ENCODE results near the gene PHLDA3.

PHLDA3 gene

DNA sequence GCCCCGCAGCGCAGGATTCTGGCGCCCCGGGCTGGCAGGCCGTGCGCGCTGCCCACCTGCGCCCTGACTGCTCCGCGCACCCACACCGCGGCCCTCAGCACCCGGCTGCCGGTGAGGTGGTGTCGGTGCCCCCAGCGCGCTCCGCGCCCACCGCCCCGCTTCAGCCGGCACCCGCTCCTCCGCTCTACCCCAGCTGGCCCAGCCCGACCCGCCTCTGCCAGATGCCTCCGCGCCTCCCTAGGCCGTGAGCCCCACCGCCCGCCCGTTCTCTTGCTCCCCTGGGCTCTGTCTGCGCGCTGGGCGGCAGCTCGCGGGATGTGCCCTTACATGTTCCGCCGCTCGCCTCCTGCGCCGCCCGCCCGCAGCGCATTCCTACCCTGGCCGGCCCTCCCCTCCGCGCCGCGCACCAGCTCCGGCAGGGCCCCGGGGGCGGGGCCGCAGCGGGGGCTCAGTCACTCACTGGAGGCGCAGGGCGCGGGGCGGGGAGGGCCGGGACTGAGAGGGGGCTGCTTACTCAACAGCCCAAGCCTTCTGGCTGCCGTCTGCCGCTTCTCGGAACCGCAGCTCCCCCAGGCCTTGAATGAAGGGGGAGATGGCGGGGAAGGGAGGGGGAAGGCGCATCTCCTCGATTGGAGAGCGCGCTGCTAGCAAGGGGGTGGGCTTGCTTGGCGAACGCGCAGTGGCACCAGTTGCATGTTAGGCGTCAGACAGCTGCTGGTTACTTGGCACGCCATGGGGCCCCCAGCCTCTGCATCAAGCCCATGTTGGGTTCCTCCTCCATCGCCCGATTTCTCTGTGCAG is at the start of gene PHLDA3:
TSS of gene PHLDA3 (minus strand) at position 345 of the 801 bp plus-strand sequence. CDS start 402 bp downstream, outside the sequence.
- Mint-ChIP-seq H3K27ac (no peak within 1 kb of the TSS), H3K9me3 (no peaks in the 10 kb centered on the region), H3K27me3 (peaks cover 28% of the 10 kb centered on the region), H3K36me3 (no peaks in the 10 kb centered on the region), H3K4me3 (peak within 1 kb of the TSS; percentile 44), H3K4me1 (peaks cover 9% of the 10 kb centered on the region)

DNA sequence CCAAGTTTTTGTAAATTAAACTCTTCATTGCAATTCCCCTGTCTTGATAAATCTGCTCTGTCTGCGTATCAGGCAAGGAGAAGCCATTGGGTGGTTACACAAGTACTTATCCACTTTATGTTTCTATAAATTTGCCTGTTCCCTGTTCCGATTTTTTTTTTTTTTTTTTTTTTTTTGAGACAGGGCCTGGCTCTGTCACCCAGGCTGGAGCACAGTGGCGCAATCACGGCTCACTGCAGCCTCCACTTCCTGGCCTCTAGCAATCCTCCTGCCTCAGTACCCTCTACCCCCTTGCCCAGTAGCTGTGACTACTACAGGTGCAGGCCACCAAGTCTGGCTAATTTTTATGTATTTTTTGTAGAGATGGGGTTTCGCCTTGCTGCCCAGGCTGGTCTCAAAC is 49.1 kb upstream of the PHLDA3 start:
- peaks cover 8% of the 10 kb centered on the region for H3K36me3 Mint-ChIP-seq
- H3K27ac Mint-ChIP-seq: no peak overlapping the region
- H3K4me3 Mint-ChIP-seq: no peak overlapping the region
- H3K9me3 Mint-ChIP-seq: no peaks in the 10 kb centered on the region
- no peaks in the 10 kb centered on the region for H3K27me3 Mint-ChIP-seq
- H3K4me1 Mint-ChIP-seq: no peaks in the 10 kb centered on the region

DNA sequence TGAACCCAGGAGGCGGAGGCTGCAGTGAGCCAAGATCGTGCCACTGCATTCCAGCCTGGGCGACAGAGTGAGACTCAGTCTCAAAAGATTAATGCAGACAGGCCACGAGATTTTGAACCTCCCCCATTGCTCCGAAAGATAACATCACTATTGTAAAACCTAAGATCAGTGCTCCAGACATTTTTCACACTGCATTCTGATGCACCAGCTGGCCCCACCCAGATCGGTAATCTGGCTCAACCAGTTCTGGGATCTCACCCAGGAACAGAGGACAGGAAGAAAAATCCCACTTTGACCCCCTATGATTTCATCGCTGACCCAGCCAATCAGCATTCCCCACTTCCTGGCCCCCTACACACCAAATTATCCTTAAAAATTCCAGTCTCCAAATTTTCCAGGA is 48.6 kb upstream of the PHLDA3 start:
- Mint-ChIP-seq H3K27ac (no peak overlapping the region), H3K36me3 (peaks cover 8% of the 10 kb centered on the region), H3K4me1 (no peaks in the 10 kb centered on the region)

DNA sequence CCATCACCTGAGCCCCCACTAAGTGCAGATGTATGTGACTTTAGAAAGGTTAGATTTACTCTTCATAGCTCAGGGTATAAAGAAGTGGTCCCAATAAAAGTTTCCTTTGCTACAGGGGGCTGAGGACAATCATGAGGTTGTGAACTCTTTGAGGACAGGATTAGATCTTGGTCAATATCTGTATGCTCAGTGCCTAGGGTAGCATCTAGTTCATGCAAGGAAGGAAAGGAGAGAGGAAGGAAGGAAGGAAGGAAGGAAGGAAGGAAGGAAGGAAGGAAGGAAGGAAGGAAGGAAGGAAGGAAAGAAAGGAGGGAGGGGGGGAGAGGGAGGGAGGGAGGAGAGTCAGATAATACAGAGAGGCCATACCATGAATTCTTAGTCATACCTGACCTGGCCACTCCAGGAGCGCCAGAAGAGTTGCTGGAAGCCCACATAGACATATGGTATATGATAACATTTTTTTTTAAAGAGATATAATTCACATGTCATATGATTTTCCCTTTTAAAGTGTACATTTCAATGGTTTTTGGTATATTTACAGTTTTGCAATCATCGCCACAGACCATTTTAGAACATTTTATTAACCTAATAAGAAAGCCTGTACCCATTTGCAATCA is 47.6 kb upstream of the PHLDA3 start:
- Mint-ChIP-seq H3K9me3 (no peaks in the 10 kb centered on the region), H3K27me3 (no peaks in the 10 kb centered on the region), H3K36me3 (peaks cover 4% of the 10 kb centered on the region), H3K4me1 (no peaks in the 10 kb centered on the region), H3K27ac (no peak overlapping the region), H3K4me3 (no peak overlapping the region)

More for the DNA sequence above, 48.6 kb upstream of the PHLDA3 start:
- no peak overlapping the region for H3K4me3 Mint-ChIP-seq
- H3K9me3 Mint-ChIP-seq: no peaks in the 10 kb centered on the region
- H3K27me3 Mint-ChIP-seq: no peaks in the 10 kb centered on the region

DNA sequence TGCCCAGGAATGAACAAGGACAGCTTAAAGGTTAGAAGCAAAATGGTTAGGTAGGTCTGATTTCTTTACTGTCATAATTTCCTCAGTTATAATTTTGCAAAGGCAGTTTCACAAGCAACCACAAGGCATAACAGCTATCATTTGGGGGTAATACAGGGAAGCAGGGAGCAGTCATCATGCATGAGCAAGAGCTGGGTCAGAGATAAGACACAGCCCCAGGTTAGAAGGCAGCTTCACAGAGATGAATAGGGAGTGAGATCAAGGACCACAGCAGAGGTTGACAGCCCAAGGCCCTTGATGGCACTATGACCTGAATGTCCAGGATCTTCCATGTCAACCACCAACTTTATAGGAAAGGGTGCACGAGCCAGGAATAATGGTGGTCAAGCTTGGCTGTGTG is 46.9 kb upstream of the PHLDA3 start:
- H3K4me1 Mint-ChIP-seq: no peaks in the 10 kb centered on the region
- no peaks in the 10 kb centered on the region for H3K27me3 Mint-ChIP-seq
- H3K36me3 Mint-ChIP-seq: peaks cover 4% of the 10 kb centered on the region
- no peak overlapping the region for H3K27ac Mint-ChIP-seq
- H3K9me3 Mint-ChIP-seq: no peaks in the 10 kb centered on the region
- no peak overlapping the region for H3K4me3 Mint-ChIP-seq

DNA sequence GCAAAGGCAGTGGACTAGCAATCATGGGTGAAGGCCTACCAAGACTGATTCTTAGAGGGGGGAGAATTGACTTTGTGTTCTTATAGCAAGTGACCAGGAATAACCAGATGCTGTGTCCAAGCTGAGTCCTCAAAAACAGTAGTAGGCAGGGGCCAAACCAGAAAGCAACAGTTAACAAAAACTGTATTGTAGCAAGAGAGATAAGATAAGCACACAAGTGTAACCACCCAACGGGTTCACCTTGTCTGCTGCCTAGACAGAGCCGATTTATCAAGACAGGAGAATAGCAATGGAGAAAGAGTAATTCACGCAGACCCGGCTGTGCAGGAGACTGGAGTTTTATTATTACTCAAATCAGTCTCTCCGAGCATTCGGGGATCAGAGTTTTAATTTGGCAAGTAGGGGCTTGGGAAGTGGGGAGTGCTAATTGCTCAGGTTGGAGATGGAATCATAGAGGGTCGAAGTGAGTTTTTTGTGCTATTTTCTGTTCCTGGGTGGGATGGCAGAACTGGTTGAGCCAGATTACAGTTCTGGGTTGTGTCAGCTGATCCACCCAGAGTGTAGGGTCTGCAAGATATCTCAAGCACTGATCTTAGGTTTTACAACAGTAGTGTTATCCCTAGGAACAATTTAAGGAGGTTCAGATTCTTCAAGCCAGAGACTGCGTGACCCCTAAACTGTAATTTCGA is 46.2 kb upstream of the PHLDA3 start:
- no peaks in the 10 kb centered on the region for H3K4me1 Mint-ChIP-seq
- peaks cover 4% of the 10 kb centered on the region for H3K36me3 Mint-ChIP-seq
- no peak overlapping the region for H3K4me3 Mint-ChIP-seq
- no peaks in the 10 kb centered on the region for H3K27me3 Mint-ChIP-seq
- no peaks in the 10 kb centered on the region for H3K9me3 Mint-ChIP-seq
- H3K27ac Mint-ChIP-seq: no peak overlapping the region

DNA sequence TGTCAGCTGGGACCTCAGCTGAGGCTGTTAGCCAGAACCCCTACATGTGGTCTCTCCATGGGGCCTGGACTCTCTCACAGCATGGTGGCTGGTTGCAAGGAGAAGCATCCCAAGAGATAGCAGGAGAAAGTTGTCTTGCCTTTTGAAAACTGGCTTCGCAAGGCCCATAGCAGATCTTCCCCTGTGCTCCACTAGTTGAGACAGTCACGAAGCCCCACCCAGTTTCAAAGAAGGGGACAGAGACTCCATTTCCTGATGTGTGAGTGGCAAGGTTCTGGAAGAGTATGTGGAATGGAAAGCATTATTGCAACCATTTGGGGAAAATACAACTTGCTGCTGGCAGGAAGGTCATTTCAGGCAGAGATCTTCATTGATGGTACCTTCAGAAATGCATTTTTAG is 45.5 kb upstream of the PHLDA3 start:
- H3K27ac Mint-ChIP-seq: no peak overlapping the region
- no peak overlapping the region for H3K4me3 Mint-ChIP-seq
- no peaks in the 10 kb centered on the region for H3K27me3 Mint-ChIP-seq
- no peaks in the 10 kb centered on the region for H3K4me1 Mint-ChIP-seq
- peaks cover 4% of the 10 kb centered on the region for H3K36me3 Mint-ChIP-seq
- no peaks in the 10 kb centered on the region for H3K9me3 Mint-ChIP-seq

DNA sequence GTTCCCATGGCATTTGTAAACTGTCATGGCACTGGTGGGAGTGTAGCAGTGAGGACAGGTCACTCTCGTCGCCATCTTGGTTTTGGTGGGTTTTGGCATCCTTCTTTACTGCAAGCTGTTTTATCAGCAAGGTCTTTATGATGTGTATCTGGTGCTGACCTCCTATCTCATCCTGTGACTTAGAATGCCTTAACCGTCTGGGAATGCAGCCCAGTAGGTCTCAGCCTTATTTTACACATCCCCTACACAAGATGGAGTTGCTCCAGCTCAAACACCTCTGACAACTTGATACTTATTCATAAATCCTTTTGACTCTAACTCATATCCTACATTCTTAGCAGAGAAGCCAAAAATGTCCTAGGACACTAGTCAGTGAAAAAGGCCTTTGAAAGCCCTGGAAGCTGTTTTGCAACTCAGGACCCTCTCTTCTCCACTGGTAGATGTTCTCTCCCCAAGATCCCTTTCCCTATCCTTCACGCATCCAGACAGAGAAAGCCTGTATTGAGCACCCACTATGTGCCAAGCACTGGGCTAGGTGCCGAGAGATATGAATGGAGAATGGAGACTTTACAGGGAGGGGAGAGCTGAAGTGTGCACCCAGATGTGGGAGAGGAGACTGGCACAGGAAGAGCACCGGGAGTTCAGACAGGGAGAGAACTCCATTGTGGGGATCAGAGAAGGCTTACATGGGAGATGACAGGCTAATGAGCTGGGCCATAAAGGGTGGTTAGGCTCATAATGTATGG is 44.7 kb upstream of the PHLDA3 start:
- Mint-ChIP-seq H3K9me3 (no peaks in the 10 kb centered on the region), H3K27me3 (no peaks in the 10 kb centered on the region), H3K4me1 (no peaks in the 10 kb centered on the region), H3K27ac (no peak overlapping the region), H3K4me3 (no peak overlapping the region), H3K36me3 (peaks cover 4% of the 10 kb centered on the region)

DNA sequence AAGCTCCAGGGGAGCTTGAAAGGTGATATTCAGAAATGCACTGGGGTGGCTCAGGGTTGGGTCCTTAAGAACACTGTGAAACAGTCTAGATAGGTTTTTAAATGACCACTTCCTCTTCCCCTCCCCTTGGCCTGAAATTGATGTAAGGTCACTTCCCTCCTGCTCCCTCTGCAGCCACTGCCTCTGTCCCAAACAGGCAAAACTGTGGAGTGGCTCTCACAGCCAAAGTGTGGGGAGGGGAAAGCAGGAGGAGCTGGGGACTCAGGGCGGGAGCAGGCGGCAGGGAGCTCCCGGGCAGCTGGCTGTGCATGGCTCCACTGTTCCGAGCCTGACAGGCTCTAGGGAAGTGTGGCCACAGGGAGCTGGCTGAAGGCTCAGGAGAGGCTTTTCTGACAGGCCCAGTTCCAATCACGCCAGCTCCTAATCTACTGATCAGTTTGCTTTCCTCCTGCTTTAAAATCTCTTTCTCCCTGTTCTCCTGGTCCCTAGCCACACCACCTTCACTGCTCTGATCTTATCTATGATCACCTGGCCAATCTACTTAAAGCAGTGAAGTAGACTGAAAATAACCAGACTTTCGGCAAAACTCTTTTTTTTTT is 43.1 kb upstream of the PHLDA3 start:
- no peak overlapping the region for H3K27ac Mint-ChIP-seq
- peaks cover 4% of the 10 kb centered on the region for H3K36me3 Mint-ChIP-seq
- no peaks in the 10 kb centered on the region for H3K9me3 Mint-ChIP-seq
- H3K4me1 Mint-ChIP-seq: peaks cover 10% of the 10 kb centered on the region
- no peaks in the 10 kb centered on the region for H3K27me3 Mint-ChIP-seq
- H3K4me3 Mint-ChIP-seq: no peak overlapping the region

DNA sequence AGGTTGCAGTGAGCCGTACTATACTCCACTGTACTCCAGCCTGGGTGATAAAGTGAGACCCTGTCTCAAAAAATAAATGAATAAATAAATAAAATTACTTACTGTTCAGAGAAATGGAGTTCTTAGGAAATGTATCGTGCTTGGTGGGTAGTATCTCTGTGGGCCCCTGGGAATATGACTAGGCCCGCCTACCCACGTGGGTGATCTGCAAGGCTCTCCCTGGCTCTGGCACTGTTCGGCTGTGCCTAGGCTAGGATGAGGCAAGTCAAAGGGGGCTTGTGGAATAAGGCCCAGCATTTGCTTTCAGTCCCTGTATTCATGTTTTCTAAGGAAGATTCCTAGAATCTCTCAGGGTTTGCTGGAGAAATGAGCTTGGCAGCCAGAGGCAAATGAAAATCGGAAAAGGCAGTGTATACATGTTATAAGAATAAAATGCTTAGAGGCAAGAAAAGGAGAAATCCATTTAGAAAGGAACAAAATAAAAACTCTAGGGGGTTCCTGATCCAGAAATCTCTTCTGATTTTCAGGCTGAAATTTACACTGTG is 42.5 kb upstream of the PHLDA3 start:
- Mint-ChIP-seq H3K9me3 (no peaks in the 10 kb centered on the region), H3K36me3 (peaks cover 4% of the 10 kb centered on the region), H3K4me1 (peaks cover 10% of the 10 kb centered on the region), H3K27ac (no peak overlapping the region), H3K4me3 (no peak overlapping the region), H3K27me3 (no peaks in the 10 kb centered on the region)

DNA sequence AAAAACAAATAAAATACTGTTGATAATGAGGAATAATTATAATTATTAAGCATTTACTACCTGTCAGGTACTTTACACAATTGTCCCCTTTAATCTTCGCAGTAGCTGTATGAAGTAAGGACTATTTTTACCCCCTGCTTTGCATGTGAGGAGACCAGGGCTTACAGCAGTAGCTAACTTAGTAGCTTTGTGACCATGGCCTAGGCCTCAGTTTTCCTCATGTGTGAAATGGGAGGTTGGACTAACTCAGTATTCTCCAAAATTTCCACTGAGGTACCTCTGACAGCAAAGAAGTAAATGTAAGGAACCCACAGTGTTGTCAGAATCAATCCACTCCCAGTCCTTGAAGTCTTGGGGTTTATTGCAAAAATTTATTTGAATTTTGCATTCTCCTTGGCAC is 41.7 kb upstream of the PHLDA3 start:
- Mint-ChIP-seq H3K27me3 (no peaks in the 10 kb centered on the region), H3K4me3 (no peak overlapping the region), H3K4me1 (peaks cover 17% of the 10 kb centered on the region), H3K9me3 (no peaks in the 10 kb centered on the region), H3K27ac (no peak overlapping the region), H3K36me3 (peaks cover 4% of the 10 kb centered on the region)

DNA sequence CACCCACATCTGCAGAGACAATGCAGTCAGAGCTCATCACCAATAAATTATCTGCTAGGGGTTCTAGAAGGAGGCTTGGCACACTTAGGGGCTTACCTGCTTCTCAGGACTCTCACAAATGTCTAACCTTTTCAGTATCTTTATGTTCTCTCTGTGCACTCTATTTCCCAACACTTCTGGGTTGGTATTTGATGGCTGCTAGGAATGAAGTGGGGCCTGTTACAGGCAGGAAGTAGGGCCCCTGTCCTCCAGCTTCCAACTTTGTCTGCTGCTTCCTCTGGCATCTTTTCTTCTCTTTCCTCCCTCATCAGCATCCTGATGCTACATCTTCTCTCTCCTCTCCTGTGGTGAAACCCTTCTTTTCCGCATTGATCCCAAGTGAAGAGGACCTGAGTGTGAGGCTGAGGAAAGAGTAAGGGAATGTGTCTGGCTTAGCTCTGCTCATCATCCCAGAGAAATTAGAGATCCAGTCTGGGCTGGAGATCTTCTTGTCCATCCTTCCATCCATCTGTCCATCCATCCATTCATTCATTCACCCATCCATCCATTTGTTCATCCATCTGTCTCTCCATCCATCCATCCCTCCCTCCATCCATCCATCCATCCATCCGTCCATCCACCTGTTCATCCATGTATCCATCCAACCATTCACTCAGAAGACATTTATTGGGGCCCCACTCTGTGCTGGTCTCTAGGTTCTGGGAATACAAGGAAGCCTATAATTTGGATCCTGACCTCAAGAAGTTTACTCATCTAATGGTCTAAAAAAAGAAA is 40.8 kb upstream of the PHLDA3 start:
- H3K36me3 Mint-ChIP-seq: peaks cover 3% of the 10 kb centered on the region
- H3K4me3 Mint-ChIP-seq: no peak overlapping the region
- H3K27ac Mint-ChIP-seq: peak overlapping the region; percentile 39
- peaks cover 26% of the 10 kb centered on the region for H3K4me1 Mint-ChIP-seq
- H3K9me3 Mint-ChIP-seq: no peaks in the 10 kb centered on the region
- no peaks in the 10 kb centered on the region for H3K27me3 Mint-ChIP-seq

DNA sequence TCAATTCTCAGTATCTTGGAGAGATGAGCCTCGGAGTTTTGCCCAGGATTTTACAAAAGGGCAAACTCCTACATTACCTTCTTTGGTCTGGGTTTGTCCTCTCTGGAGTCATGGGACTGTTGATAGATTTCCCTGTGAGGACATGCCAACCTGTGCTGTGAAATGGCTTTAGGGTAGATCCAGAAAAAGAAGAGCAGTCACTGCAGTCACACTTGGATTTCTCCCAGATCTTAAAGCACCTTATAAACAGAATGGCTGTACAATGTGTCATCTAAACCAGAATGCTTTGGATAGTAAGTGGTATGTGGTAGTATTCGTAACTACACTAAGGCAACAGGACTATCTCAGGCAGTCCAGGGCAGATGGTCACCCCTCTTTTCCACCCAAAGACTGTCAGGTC is 39.8 kb upstream of the PHLDA3 start:
- H3K4me3 Mint-ChIP-seq: peak overlapping the region; percentile 15
- no peaks in the 10 kb centered on the region for H3K36me3 Mint-ChIP-seq
- H3K27ac Mint-ChIP-seq: no peak overlapping the region
- H3K27me3 Mint-ChIP-seq: no peaks in the 10 kb centered on the region
- peaks cover 33% of the 10 kb centered on the region for H3K4me1 Mint-ChIP-seq
- H3K9me3 Mint-ChIP-seq: no peaks in the 10 kb centered on the region

DNA sequence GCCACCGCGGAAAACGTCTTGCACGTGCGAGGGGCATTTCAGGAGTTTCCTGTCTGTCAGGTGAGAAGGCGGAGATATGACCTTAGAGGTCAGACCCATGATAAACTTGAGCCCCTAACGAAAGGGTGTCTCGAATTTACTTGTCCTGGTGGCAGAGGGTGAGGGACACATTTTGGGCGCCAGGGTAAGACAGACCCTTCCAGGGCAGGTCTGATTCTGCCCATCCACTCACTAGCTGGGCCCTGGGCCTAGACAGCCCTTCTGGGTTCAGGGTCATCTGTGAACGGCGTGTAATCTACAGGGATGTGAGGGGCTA is 38.3 kb upstream of the PHLDA3 start:
- Mint-ChIP-seq H3K27ac (peak overlapping the region; percentile 87), H3K27me3 (no peaks in the 10 kb centered on the region), H3K4me3 (peak overlapping the region; percentile 87), H3K4me1 (peaks cover 39% of the 10 kb centered on the region), H3K9me3 (no peaks in the 10 kb centered on the region), H3K36me3 (no peaks in the 10 kb centered on the region)
